CD4-positive, alpha-beta T cell treated with Interleukin-6 for 4 hours (primary cell): ENCODE data around the gene BMP8A.
"Not testable (repeated sequence)": the region's sequence is repeated elsewhere in the genome, so short reads cannot be mapped to it uniquely, and the experiment has no call there.

Experiments
- DNase-seq: peaks from one replicate; pipeline ENCODE4 v3.0.0-alpha.2; 2020; ENCODE audit warnings: mixed read lengths

The BMP8A gene, protein sequence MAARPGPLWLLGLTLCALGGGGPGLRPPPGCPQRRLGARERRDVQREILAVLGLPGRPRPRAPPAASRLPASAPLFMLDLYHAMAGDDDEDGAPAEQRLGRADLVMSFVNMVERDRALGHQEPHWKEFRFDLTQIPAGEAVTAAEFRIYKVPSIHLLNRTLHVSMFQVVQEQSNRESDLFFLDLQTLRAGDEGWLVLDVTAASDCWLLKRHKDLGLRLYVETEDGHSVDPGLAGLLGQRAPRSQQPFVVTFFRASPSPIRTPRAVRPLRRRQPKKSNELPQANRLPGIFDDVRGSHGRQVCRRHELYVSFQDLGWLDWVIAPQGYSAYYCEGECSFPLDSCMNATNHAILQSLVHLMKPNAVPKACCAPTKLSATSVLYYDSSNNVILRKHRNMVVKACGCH

DNA sequence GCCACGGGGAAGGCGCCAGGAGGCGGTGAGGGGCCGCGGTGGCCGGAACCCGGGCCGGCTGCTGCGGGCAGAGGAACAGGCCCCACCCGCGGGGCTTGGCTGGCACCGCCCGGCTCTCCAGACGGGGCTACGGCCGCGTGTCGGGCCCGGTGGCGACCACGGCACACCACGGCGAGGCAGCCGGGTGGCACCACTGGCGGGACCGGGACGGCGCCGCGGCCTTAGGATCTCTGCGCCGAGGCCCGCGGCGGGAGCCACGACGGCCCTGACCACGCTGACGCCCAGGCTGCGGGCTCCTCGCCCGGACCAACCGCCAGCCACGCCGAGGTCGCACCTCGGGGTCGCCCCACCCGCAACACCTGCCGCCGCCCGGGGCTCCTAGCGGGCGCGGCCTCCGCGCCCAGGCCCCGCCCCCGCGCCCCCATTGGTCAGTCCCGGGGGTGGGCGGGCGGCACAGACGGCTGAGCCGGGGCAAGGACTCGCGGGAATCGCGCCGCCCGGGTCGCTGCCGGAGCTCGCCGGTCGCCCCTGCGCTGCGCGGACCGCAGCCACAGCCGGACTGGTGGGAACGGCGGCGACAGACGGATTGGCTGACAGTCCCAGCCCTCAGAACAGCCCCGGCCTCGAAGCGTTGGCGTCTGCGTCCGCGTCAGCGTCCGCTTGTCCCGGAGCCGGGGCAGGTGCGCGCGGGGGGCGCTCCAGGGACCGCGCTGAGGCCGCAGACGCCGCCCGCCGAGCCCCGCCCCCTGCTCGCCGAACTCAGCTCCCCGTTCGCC lies at the start of gene BMP8A:
Gene BMP8A, plus strand, starts transcription at position 491 of the 776 bp plus-strand sequence. CDS start 356 bp downstream, outside the sequence.
- peak; percentile 80 for DNase-seq

DNA sequence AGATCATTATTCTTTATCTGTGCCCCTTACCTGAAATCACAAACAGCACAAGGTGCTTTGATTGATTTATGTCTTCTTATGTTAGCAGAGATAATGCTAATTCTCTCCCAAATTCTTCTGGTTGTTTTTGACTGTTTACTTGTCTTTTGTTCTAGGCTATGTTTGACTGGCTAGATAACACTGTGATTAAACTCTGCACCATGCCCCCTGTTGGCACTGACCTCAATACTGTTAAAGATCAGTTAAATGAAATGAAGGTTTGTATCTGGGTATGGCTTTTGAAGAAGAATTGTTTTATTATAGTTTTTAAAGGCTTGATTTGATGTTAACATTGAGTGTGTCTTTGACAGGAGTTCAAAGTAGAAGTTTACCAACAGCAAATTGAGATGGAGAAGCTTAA lies 49.6 kb upstream of the BMP8A start:
- DNase-seq = no peak

DNA sequence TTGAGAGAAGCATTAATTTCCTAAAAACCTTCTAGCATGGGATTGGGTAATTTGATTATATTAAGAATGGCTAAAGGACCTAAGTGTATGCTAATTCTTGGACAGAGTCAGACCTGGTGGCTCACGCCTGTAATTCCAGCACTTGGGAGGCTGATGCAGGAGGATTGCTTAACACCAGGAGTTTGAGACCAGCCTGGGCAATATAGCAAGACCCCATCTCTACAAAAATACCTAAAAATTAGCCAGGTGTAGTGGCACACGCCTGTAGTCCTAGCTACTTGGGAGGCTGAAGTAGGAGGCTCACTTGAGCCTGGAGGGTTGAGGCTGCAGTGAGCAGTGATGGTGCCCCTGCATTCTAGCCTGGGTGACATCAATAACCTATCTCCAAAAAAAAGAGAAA lies 45.9 kb upstream of the BMP8A start:
- no peak for DNase-seq

DNA sequence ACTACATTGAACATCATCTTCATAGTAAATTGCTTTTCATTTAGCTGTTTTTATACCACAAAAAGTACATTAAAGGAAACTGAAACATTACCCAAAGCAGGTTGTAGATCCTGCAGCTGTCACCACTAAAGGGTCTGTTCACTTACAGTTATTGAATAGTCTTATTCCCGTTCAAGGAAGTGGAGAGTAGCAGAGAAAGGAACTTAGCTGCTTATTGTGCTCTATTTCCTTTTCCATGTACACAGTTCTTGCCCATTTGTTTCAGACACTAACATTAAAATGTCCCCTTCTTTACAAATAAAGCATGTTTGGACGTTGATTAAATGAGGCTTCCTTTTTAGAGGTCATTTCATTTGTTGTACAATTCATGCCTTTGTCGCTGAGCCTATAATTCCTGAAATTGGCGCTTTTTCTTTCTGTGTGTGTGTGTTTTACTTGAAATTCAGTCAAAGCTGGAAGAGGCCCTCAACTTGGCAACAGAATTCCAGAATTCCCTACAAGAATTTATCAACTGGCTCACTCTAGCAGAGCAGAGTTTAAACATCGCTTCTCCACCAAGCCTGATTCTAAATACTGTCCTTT lies 44.4 kb upstream of the BMP8A start:
- no peak for DNase-seq

DNA sequence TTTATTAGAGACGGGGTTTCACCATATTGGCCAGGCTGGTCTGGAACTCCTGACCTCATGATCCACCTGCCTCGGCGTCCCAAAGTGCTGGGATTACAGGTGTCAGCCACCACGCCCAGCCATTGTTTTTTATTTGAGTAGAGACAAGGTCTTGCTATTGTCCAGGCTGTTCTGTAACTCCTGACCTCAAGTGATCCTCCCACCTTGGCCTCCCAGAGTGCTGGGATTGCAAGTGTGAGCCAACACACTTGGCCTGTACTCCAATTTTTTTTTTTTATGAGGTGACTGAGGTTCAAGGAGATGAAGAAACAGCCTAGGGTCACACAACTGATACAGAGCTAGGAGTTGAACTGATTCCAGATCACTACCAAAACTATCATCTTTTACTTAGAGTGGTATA lies 41.4 kb upstream of the BMP8A start:
- not testable (repeated sequence) for DNase-seq

DNA sequence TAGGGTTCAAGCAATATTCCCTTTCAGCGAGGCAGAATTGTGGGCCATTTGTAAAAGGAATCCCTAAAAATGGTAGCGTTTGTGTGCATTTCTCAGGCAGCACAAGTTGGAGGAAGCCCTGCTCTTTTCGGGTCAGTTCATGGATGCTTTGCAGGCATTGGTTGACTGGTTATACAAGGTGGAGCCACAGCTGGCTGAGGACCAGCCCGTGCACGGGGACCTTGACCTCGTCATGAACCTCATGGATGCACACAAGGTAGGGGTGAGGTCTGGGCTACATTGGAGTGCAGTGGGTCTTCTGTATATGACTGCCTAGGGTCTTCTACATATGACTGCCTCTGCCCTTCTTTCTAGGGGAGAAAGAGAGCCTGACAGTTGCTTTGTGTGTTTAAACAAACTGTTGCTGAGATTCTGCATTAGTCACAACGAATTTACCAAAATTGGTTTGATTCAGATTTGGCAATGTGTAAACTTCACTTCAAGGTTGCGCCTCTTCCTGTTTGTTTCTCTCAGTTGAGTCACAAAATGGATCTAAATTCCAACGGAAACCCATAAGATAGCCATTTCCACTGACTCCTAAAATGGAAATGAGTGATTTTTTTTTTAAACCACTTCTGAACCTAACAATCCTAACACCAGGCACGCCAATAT lies 40.4 kb upstream of the BMP8A start:
- DNase-seq = no peak

DNA sequence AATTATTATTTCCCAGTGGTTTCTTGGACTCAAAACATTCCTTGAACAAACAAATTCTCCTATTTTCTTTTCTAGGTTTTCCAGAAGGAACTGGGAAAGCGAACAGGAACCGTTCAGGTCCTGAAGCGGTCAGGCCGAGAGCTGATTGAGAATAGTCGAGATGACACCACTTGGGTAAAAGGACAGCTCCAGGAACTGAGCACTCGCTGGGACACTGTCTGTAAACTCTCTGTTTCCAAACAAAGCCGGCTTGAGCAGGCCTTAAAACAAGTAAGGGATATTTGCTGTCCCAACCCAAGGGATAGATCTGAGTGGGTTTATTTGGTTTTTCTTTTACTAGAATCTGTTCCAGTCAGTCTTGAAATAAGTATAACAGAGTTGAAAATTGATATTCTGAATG lies 39.4 kb upstream of the BMP8A start:
- no peak for DNase-seq

DNA sequence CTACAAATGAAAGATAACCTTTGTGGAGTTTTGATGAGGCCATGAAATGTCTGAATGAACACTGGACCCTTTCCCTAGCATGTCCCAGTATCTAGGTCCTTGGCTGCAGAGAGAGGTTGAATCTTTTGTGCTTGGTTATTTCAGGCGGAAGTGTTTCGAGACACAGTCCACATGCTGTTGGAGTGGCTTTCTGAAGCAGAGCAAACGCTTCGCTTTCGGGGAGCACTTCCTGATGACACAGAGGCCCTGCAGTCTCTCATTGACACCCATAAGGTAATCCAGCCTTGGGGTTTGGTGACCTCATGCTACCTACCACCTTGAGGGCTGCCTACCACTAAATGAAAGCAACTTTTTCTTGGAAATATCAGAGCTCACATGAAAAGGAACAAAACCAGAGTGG lies 38.9 kb upstream of the BMP8A start:
- no peak for DNase-seq

DNA sequence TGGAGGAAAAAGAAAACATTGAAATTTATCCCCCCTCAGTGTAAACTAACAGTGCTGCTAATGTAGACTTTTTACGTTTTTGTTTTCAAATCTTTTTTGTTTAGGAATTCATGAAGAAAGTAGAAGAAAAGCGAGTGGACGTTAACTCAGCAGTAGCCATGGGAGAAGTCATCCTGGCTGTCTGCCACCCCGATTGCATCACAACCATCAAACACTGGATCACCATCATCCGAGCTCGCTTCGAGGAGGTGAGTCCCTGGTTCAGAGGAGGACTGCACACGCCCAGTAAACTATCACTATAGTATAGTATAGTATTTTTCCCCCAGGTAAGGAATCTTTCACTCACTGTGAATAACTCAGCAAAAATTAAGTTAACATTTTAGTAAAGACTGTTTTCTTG lies 37.8 kb upstream of the BMP8A start:
- DNase-seq = no peak

DNA sequence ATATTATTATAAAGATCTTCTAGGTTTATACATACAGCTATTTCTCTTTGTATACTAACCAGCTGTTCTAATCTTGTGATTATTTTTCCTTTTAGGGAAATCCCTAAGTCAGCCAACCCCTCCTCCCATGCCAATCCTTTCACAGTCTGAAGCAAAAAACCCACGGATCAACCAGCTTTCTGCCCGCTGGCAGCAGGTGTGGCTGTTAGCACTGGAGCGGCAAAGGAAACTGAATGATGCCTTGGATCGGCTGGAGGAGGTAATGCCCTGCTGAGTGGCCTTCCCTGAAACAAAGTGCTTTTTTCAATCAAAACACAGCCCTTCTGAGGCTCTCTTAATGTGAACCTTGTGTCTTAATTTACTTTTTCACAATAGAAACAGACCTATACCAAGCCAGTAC lies 32.4 kb upstream of the BMP8A start:
- no peak for DNase-seq

DNA sequence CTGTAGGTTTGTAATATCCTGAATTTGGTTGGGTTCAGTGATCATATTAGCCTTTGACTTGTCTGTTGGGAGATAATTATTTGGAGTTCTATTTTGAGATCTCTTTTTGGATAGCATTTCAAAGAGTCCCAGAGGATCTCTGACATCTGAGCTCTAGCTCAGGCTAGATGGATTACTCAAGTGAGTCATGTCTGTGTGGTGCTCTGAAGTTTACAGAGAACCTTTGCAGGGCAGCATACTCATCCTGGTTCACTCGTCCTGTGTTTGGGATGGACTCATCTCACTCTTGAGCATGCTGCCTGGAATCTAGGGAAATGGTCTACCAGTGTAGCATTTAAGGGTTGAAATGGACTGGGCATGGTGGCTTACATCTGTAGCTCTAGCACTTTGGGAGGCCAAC lies 29.4 kb upstream of the BMP8A start:
- no peak for DNase-seq

DNA sequence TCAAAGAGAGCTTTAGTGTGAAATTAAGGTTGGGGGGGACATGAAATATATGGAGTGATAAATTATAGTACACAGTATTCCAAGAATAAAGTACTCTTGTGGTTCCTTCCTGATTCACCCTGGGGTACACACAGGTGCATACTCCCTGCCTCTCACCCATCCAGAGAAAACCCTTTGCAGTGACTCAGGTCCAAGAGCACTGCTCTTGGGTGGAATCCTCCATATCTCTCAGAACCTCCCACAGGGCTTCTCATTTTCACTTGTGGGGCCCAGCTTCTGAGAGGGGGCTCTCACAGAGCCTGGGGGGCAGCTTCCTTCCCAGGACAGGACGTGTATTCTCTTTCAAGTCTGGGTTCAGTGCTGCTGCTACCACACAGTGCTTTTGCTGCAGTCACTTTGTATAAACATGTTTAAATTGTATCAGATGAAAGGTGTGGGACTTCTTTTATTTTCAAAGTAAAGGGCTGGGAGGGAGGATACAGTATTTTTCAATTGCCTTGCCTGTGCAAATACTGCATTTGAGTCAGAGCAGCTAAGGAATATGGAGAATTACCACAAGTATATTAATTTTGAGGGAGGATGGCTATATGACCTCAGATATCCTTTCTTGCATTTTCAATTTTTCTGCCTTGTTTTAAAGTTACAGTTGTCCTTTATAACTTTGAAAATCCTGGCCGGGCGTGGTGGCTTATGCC lies 24.9 kb upstream of the BMP8A start:
- no peak for DNase-seq

DNA sequence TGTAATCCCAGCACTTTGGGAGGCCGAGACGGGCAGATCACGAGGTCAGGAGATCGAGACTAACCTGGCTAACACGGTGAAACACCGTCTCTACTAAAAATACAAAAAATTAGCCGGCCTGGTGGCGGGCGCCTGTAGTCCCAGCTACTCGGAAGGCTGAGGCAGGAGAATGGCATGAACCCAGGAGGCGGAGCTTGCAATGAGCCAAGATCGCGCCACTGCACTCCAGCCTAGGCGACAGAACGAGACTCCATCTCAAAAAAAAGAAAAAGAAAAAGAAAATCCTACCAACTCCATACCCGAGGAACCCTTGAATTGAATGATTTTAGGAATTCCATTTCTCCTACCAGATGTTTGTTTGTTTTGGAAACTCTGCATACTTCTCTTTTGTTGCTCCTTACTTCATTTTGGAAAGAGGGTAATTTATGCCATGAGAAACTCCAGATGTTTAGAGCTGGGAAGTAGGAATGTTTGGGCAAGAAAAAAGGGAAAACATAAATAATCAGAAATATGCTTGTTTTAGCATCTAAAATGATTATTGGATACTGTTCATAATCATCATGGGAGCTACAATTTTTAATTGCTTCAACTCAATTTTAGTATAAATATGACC lies 24.2 kb upstream of the BMP8A start:
- DNase-seq = not testable (repeated sequence)

DNA sequence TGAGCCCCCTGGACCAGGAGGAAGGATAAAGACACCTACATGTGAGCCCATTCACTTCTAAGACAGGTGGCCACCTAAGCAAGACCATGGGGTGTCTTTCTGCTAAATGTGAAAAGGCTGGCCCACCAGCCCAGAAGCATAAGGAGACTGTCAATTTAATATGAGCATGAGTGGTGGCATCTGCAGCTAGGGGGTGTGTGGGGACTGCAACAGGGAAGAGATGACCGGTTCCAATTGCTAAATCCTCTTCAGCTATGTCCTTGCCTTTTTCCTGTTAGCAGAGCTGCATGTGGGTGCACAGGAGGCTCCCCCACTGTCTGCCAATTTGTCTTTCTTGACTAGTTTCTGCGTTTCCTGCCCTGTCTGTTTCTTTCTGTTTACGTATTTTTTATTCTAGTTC lies 22.3 kb upstream of the BMP8A start:
- no peak for DNase-seq

DNA sequence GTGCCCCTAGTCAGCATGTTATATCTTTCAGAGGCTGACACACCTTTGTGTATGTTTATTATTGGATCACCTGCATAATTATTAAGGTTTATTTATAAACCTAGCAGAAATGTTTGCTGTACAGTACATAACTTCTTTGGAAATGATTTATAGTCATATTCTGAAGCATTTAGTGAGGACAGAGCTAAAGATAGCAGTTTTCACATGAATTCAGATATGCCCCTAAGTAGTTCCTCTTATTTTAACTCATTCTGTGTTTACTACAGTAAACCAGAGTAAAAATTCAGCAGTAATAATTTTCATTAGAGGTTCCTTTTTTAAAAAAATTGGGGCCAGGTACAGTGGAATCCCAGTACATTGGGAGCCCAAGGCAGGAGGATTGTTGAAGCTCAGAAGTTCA lies 21.4 kb upstream of the BMP8A start:
- no peak for DNase-seq

DNA sequence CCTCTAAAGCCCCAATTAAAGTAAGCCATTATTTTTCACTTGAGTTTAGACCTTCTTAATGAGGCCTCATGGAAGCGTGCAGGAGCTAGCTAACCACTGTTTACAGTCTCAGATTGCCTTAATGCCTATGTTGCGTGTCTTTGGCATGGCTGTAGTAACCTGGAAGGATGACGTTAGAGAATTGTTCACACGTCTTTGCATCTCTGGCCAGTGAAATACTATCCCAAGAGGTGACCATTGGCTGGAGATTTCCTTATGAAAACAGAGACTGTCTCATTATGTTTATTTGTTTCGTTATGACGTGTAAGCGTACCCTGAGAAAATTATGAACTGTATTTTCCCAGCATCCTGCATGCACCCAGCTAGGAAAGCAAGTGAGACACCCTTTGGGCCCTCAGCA lies 18.6 kb upstream of the BMP8A start:
- no peak for DNase-seq

DNA sequence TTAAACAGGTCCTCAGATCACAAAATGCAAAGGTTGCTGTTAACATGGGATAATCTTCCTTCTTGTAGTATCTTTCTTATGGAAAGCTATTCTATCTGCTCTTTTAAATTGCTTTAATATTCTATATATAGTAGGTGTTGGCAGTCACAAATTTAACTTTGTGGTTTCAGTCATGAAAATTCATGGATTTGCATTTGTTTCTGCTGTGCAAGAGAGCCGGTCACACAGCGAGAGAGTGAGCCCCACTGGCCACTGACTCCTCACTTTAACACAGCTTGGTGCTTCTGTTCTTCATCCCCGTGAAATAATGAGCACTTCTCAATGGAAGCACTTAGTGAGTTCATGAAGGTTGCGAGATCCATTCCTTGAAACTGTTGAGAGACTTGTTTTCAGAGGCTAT lies 18.1 kb upstream of the BMP8A start:
- no peak for DNase-seq

DNA sequence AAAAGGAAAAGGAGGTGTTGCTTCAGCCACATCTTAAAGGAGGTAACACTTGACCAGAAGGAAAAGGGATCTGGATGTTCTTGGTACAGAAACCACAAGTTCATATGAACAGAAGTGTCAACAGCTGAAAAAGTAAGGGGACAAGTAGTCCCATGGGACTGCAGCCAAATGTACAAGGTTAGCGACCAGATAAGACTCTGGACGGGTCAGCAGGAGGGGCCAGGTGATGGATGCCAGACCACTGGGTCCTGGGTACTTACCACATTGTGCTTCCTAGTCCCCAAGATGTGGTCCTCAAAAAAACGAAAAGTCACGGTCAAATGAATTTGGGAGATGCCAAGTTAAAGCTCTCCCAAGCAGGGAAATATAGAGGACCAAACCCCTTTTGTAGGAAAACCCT lies 16.6 kb upstream of the BMP8A start:
- no peak for DNase-seq

DNA sequence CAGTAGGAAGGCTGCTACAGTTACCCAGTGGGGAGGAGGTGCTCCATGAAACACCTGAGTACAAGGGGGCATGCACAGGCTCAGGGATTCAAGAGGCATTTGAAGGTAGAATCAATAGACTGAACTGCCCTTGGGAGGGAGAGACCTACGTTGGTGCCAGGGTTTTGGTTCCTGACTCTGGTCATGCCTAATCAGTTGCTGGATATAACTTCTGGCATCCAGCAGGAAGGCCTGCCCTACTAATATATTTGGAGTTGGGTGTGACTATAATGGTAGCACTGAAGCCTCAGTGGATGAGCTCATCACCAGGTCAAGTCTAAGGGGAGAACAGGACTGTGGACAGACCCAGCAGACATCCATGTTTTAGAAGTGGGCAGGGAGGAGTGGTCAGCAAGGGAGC lies 15.9 kb upstream of the BMP8A start:
- DNase-seq = not testable (repeated sequence)

DNA sequence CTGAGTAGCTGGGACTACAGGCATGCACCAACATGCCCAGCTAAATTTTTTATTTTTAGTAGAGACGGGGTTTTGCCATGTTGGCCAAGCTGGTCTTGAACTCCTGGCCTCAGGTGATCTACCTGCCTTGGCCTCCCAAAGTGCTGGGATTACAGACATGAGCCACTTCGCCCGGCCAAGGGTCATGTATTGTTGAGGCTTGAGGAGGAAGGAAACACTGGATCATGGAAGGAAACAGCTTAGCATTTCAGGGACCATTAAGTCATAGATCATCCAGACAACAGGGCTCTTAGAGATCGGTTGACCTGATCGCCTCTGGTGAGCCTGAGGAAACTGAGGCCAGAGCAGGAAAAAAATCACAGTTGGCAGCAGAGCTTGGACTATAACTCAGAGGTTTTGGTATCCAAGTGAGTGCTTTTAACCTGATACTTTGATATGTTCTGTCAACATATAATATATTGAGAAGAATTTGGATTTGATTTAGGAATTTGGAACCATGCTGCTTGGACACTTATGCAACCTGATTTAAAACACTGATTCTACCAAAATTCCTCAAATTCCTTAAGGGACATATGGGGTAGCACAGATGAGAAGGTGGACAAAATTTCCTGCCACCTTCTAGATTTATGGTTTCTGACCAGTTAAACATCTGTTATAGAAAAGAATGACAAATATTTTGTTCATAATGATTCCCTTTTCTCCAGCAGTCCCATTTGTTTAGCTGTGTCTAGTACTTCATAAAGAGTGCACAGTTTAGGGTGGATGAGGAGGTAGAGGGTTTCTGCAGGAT lies 13.1 kb upstream of the BMP8A start:
- DNase-seq = no peak

DNA sequence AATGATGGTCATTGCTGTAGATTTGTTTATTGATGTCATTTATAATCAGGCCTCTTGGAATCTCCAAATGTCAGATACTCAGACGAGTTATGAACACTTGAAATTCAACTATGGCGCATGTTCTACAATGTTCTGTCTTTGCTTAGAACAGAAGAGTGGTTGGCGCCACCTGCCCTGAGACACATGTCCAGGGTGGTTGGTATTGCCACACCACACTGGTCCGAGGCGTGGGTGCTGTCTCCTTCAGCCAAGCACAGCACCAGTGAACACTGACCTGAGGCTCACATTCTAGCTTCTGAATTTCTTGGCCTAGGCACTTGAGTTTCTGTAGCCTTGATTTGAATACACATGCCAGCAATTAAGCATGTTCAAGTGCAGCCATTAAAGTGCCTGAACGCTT lies 10.1 kb upstream of the BMP8A start:
- no peak for DNase-seq

DNA sequence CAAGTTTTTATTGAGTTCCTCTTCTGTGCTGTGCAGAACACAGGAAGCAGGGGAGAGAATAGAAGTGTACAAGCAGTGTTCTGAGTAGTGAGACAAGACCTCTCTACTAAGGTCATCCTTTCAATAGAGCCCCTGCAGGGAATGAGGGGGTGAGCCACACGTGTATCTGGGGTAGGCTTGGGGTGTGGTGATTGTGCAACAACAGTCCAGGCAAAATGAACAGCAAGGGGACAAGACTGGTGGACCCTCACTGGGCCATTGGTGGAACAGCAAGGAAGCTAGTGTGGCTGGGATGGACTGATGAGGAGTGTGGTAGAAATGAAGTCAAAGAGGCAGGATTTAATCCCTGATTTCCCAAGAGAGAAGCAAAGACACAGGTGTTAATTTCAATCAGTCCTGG lies 8.2 kb upstream of the BMP8A start:
- no peak for DNase-seq
